HG02588 (cell line): ENCODE data around the gene RANBP9.

Experiments used
- ATAC-seq: cut with Tn5 transposase; IDR thresholded peaks from one replicate; pipeline ENCODE4 v1.9.1; 2021; ENCODE audit warnings: mild to moderate bottlenecking, moderate library complexity; ENCODE audit not compliant: unreplicated experiment

The RANBP9 gene

GRCh38 chr6:13604546-13605416 lies 106.9 kb downstream of the RANBP9 start:
- no peak for ATAC-seq

DNA sequence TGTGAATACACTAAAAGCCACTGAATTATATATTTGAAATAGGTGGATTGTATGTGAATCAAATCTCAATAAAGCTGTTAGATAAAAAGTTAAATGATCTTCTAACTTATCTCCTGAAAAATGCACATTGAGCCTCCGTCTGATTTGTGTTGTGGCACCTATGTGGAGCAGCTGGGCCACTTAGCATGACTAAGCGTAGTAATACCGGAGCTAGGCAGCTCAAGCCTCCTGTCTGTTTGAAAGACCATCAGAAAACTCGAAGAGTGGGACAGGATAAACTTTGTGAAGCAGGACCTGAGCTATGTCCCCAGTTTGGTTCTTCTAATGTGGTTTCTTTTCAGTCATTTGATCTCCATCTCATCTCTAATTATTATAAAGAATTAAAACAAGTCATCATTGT lies 107.5 kb downstream of the RANBP9 start:
- ATAC-seq: no peak

DNA sequence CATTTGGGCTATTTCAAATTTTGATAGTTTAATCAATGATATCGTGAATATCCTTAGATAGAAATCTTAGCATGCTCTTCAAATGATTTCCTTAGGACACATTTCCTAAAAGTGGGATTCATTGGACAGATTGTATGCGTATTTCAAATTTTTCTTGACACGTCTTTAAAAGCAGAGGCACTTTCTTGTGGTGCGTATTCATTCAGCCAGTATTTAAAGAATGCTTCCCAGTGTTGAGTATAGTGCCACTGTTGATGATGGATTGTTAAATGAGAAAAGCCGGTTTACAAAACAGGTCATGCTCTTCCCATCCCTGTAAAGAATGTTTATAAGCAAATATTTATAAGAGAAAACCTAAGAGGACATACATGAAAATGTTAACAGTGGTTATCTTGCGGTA lies 111.6 kb downstream of the RANBP9 start:
- ATAC-seq: no peak

- ATAC-seq: no peak
Observed at GRCh38 chr6:13597073-13597472, 114.6 kb downstream of the RANBP9 start.

GRCh38 chr6:13593720-13594119 lies 117.9 kb downstream of the RANBP9 start:
- no peak for ATAC-seq

GRCh38 chr6:13593103-13593502 lies 118.5 kb downstream of the RANBP9 start:
- no peak for ATAC-seq

DNA sequence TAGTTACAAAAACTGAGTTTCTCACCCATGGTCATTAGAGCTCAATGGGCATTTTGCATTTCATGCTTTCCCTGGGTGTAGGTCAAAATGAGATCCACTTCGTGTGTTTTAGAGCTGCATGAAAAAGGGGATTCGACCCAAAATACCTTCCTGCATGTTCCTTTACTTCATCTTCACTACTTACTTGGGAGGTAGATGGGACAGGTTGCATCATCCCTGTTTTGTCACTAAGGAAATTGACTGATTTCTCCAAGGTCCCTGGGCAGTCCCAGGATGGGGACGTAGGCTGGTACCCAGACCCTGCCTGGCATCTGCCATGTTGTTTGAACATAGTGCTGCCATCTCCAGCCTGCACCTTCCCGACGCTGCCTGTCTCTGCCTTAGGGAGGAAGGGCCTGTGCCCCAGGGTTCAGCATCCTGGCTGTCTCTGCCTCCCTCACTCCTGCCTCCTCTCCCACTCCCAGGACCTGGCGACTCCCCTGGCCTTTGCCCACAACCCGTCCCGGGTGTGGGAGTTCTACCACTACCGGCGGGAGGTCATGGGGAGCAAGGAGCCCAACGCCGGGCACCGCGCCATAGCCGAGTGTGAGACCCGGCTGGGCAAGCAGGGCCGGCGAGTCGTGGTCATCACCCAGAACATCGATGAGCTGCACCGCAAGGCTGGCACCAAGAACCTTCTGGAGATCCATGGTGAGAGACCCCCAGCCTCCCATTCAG lies 120.3 kb downstream of the RANBP9 start:
- ATAC-seq: no peak

GRCh38 chr6:13590574-13591153 lies 121.0 kb downstream of the RANBP9 start:
- ATAC-seq: no peak

DNA sequence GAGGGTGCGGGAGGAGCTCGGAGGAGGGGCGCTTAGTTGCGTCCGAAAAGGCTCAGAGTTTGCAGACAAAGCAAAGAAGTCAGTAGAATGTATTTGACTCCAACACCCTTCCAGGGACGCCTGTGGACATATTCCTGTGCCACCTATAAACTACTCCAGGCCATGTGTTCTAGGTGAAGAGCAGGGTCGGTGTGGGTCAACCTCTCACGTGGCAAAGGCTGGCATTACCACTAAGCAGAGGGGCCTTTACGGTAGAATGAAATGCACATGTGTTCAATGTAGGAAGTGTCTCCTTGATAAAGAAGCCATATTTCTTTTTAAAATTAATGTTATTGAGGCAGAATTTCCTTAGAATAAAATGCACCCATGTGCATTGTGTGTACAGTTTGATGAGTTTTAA lies 121.8 kb downstream of the RANBP9 start:
- no peak for ATAC-seq

- ATAC-seq: no peak
Observed at GRCh38 chr6:13586603-13587542, 124.8 kb downstream of the RANBP9 start.

GRCh38 chr6:13581700-13582229 lies 129.9 kb downstream of the RANBP9 start:
- ATAC-seq: no peak

DNA sequence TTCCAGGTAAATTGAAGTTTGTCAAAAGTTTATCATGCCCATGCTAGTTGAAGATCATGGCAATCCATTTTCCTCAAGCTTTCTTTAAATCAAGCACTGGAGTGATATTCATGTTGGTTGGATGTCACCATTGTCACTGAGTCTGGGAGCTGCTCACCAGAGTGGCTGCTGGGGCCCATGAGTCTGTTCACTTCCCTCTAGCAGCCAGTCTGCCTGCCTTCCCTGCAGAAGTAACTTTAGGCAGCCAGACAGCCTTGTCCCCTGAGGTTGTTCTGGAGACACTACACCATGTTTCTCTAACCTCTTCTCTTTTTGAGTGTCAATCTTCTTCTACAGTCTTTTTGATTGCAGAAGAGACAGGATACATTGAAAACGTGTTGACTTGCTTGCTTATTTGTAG lies 131.7 kb downstream of the RANBP9 start:
- no peak for ATAC-seq

DNA sequence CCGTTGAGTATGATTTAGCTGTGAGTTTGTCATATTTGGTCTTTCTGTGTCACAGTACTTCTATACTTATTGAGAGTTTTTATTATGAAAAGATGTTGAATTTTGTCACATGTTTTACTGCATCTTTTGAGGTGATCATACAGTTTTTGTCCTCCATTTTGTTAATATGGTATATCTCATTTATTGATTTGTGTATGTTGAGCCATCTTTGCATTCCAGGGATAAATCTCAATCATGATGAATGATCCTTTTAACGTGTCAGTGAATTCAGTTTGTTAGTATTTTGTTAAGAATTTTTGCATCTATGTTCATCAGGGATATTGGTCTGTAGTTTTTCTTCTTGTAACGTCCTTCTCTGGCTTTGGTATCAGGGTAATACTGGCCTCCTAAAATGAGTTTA lies 133.7 kb downstream of the RANBP9 start:
- no peak for ATAC-seq

- no peak for ATAC-seq
Observed at GRCh38 chr6:13576017-13576416, 135.6 kb downstream of the RANBP9 start.

GRCh38 chr6:13575377-13575775 lies 136.3 kb downstream of the RANBP9 start:
- no peak for ATAC-seq

DNA sequence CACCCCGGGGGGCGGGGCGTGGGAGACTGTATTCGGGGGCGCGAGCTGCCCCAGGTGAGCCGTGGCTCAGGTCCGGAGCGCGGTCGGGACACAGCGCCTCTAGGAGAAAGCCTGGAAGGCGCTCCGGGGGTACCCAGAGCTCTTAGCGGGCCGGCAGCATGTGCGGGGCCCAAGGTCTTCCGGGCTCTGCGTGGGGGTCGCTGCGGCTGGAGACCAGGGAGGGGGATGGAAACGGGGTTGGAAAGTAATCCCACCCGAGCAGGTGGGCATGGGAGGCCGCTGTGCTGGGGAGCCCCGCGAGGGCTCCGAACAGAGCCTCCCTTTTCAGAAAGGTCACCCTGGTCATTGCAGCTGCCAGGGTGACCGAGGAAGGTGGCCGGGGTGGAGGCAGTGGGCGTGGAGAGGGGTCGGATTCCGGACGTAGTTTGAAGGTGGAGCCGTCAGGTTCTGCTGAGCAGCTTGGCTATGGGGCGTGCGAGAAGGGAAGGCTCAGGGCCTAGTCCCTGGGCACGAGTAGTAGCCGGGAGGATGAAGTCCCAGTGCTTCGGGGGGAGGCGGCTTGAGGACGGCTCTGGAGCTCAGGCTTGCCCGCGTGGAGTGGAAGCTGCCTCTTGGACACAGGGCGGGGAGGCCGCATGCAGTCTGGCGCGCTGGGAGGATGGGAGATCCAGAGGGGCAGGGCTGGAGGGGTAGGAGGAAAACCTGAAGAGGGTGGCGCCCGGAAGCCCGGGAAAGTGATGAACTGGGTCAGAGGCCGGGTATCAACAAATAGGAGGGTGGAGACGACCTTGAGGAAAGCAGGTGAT lies 136.9 kb downstream of the RANBP9 start, which contains the start of gene SIRT5:
SIRT5 (plus strand) TSS at position 31 of the 806 bp plus-strand sequence. CDS start 9,510 bp downstream, outside the sequence.
- ATAC-seq: peak; percentile 61

- ATAC-seq: peak; percentile 86
Observed at GRCh38 chr6:13574149-13574570, 137.5 kb downstream of the RANBP9 start.

DNA sequence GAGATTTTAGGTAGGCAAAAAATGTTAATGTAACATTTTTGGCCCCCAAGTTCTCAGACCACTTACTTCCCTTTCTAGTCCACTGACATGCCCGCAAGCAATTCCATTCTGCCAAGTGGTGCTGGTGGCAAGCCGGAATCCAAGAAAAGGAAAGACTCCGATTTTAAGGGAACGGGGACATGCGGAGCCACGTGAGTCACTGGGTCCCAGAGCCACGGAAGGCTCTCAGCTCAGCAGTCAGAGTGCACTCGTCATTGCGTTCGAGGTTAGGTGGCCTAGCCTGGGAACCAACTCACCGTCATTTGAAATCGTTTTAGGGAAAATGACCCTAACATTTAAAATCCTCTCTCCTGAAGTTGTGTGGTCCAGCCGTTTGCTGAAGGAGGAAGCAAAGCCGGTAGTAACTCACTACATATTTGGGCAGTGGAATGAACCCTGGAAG lies 137.9 kb downstream of the RANBP9 start:
- ATAC-seq: no peak

DNA sequence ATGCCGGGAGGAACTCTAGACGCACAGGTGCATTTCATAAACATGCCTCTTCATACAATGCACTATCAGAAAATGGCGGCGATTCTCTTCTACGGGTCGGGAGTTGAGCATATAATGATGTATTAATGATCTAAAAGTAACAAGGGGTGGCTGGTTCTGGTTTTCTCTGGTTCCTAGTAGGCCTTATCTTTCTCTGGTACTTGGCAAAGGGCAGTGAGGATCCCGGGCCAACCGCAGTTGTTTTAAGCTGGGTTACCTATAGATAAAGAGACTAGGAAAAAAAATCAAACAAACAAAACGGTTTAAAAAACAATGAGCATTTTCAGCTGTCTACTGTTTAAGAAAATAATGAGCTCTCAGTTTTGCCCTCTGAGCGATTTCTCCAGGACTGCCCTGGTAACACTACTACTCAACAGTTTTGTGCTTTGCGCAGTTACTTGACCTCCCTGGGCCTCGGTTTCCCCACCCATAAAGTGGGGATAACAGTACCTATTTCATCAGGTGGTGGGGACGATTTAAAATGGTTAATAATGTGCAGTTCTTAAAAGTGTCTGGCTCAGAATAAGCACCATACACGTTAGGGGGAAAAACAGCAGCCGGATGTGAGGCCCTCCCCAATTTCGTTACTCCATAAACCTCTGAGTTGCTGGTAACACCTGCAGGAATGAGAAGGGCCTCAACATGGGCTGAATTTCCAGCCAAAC lies 138.5 kb downstream of the RANBP9 start:
- ATAC-seq: no peak
